Hematopoietic multipotent progenitor cell treated with erythropoietin and hydrocortisone succinate and interleukin-3 and kit ligand, for 17 days (in vitro differentiated cells): ENCODE data around the gene SERPINI1.

Experiments used
- DNase-seq: peaks from one replicate; pipeline ENCODE4 v3.0.0-alpha.2; 2015; ENCODE audit warnings: low spot score

Gene SERPINI1

DNA sequence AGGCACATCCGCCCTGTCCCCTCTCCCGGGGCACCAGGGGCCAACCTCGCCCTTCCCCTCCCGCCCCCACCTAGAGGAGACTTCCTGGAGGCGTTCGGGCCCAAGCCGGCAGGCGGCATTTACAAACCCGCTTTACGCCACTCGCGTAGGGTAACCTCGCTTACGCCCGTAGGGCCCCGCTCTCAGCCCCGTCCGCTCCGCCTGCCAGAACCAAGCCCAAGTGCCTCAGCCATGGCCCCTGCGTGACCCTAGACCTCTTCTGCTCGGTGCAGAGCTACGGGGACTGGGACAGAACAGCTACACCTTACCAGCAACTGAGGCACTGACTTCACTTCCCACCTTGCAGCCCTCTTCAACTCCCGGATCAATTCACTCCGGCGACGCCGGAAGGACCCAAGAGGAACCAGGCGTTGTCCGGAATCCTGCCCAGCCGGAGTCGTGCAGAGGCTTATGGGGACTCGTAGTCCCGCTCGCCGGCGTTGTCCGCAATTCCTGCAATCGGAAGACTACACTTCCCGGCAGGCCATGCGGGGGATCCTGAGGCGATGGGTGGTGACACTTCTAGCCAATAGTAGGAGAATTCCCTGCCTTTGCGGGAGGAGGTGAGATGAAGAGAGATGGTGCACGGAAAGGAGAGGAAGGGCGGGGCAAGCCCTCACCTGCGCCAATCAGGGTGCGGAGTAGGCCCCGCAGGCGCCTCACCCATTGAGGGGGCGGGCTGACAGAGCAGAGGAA is 856 bp upstream of the SERPINI1 start, which contains the start of gene PDCD10:
Gene PDCD10 (minus strand): TSS at position 395 of the 735 bp plus-strand sequence. CDS start 14,735 bp downstream, outside the sequence.
- peak; percentile 98 for DNase-seq

GRCh38 chr3:167736264-167736787 is 805 bp downstream of the SERPINI1 start:
- DNase-seq = no peak

DNA sequence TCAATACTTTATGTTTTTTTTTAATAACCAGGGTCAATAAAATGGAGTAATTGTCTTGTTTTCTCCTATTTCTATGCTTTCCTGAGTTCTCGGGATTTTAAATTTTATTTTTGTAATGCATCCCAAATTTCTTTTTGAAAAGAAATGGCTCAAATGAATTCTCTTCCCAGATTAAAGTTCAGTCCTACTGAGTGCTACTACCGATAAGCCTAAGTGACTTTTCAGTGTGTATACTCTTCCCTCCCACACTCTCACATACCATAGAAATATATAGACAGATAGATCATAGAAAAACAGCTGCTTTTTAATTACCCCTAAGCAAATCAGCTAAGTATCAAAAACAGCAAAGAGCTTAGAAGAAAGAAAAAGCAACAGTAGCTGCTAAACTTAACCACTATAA is 1.5 kb downstream of the SERPINI1 start:
- no peak for DNase-seq

GRCh38 chr3:167738037-167738436 is 2.5 kb downstream of the SERPINI1 start:
- DNase-seq = no peak

DNA sequence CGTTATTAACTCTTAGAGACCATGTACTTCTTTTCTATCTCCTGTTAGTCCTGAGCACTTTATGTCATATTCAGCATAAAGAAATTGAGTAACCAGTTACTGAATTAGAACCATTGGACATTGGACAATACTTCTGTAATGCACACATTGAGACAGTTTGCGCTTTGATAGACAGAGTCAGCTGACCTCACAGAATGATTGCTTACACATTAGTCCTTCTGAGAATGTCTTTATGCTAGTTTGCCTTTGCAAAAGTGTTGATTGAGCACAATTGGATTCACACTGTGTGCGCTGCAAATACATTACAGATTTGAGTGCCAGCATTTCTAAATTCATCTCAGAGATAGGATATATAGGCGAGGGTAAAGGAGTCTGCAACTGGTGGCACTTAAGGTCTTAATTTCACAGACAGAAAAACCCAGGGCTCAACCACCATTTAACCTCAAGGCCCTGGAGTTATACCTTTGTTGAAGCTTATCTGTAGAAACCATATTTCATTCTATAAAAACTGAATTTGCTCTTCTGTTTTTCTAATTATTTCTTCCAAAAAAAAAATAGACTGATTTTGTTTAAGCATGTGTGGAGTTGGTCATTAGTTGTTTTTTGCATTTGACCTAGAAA is 3.8 kb downstream of the SERPINI1 start:
- DNase-seq = no peak

DNA sequence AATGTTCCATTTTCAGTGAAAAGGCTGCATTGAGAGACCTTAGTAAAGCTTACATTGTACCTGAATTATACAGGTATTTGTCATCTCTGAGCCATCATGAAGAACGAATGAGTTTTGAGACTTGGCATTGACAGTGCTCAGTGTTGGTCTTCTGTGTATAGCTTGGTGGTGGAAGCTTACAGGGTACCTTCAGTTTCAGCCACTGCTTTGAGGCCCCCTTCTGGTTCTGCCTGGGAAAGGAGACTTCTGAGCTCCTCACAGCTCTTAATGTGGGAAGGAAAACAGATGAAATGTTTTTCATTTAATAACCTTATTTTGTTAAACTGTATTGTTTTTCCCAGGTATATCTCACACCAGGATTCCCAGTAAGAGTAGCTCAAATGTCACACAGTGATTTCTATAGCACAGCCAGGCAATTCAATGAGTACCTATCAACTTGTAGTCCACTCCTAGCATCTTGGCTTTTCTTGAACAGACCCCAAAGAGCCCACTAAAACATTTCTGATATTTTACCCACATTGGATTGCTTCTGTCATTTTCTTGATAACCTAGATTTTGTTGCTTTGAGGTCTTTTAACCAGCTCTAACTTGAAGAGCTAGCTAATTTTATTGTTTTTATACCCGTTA is 5.6 kb downstream of the SERPINI1 start:
- DNase-seq = peak; percentile 76

GRCh38 chr3:167742338-167742737 is 6.8 kb downstream of the SERPINI1 start:
- DNase-seq = no peak

- no peak for DNase-seq
Measured at GRCh38 chr3:167743799-167744198, 8.3 kb downstream of the SERPINI1 start.

DNA sequence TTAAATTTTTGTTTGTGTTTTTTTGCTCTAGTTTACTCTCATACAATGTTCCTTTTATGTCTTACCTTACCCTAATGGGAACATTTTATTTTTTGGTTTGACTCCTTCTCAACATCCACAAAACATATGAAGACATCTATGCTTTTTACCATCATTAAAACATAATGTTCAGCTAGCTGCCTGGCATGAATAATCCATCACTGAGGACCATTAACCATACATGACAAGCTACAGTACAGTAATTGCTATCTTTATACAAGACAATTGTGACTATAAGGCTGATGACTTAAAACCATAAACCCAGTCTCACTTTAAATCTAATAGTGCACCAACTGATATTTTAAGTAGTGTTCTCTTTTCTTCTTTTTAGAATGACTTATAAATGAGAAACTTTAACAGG is 13.7 kb downstream of the SERPINI1 start:
- DNase-seq = no peak

DNA sequence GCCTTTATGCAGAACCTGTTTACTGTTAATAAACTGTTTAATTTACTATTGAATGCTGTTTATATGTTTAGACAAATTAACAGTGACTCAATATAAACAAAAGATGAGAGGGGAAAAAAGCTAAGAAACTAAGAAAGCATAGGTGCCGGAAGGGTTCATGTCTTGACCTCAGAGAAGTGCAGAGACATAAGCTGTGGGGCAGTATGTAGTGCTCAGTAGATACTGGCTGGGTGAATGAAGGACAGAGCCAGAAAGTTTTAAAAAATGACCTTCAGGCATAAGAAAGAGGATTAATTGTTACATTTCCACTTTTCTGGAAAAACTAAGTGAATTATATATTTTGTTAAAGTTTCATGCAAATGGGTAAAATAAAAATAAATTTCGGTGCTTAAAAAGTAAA is 14.2 kb downstream of the SERPINI1 start:
- DNase-seq = no peak

GRCh38 chr3:167750272-167750971 is 14.9 kb downstream of the SERPINI1 start:
- no peak for DNase-seq

- no peak for DNase-seq
Measured at GRCh38 chr3:167754049-167754448, 18.5 kb downstream of the SERPINI1 start.

GRCh38 chr3:167761302-167761701 is 25.8 kb downstream of the SERPINI1 start:
- no peak for DNase-seq

GRCh38 chr3:167762296-167762695 is 26.8 kb downstream of the SERPINI1 start:
- DNase-seq = no peak

- DNase-seq = no peak
Measured at GRCh38 chr3:167772992-167773391, 37.5 kb downstream of the SERPINI1 start.

DNA sequence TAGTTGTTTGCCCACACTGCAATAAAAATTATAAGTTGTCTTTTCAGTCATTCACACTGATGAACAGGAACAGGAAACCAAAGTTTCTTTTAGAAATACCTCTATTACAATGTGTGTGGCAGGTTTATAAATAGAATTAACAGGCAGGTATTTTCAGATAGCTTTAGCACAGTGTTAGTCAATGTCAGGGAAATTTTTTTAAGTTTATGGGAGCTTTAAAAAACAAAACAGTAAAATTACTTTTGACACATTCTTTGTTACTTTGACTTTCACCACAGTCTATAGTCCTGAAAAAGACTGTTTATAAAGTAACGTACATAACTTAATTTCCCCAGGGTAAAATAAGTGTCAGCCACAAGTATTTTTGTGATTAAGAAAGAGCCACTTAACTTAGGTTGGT is 38.1 kb downstream of the SERPINI1 start:
- DNase-seq = no peak

- DNase-seq = no peak
Measured at GRCh38 chr3:167776066-167776685, 40.7 kb downstream of the SERPINI1 start.

DNA sequence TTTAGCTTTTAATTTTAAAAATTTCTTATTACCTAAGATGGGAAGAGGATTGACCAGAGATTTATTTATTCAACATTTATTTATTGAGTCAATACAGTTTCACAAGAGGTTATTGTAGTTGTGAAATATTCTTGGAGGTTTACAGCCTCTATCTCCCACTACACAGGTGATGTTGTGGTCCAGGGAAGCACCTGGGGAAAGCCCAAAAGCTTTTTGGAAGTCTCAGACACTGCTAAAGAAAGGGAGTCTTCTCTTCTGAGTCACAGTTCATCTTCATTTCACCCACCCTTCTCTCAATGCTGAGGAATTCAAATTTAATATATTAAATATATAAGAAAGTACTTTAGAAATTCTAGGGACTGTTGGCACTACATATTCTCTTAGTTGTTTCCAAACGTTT is 41.8 kb downstream of the SERPINI1 start:
- DNase-seq = no peak

GRCh38 chr3:167780214-167780883 is 44.8 kb downstream of the SERPINI1 start:
- DNase-seq = no peak

- no peak for DNase-seq
Measured at GRCh38 chr3:167783781-167784180, 48.3 kb downstream of the SERPINI1 start.

GRCh38 chr3:167785790-167786189 is 50.3 kb downstream of the SERPINI1 start:
- DNase-seq = no peak
